Liver (tissue), 9 donors: ENCODE data around the gene CCDC91. TPM values are rescaled to one million over a fixed set of nuclear protein-coding genes. Genes with fewer than 3 reads are reported as not detected.

Source experiments
- DNase-seq: peaks from one replicate; pipeline ENCODE4 v3.0.0-alpha.2; 2017; ENCODE audit warnings: low spot score
- H3K27ac ChIP-seq, 2 donors: one replicate each; pipeline ENCODE4 v1.7.0; 2013; ENCODE audit warnings: inconsistent platforms in 2 of 2, low read length in 2 of 2, control low read depth in 1 of 2, low read depth in 1 of 2, mild to moderate bottlenecking in 1 of 2
- H3K27me3 ChIP-seq, 4 donors: one replicate each; pipeline versions ENCODE4 v1.6.1 to v1.7.0; 2013; ENCODE audit warnings: low read length in 3 of 4, inconsistent platforms in 1 of 4, mild to moderate bottlenecking in 1 of 4, moderate library complexity in 1 of 4; ENCODE audit not compliant: control insufficient read depth in 4 of 4, insufficient read depth in 4 of 4
- H3K36me3 ChIP-seq, 4 donors: one replicate each; pipeline versions ENCODE4 v1.6.1 to v1.7.0; 2013; ENCODE audit warnings: low read length in 3 of 4, mild to moderate bottlenecking in 3 of 4, low read depth in 1 of 4, moderate library complexity in 1 of 4; ENCODE audit not compliant: control insufficient read depth in 4 of 4, insufficient read depth in 3 of 4
- H3K4me1 ChIP-seq, 4 donors: one replicate each; pipeline versions ENCODE4 v1.6.1 to v1.7.0; 2013; ENCODE audit warnings: low read length in 3 of 4, mild to moderate bottlenecking in 3 of 4, moderate library complexity in 1 of 4; ENCODE audit not compliant: control insufficient read depth in 4 of 4, insufficient read depth in 4 of 4
- H3K4me3 ChIP-seq, 3 donors: one replicate each; pipeline versions ENCODE4 v1.6.1 to v1.7.0; 2013; ENCODE audit warnings: low read length in 3 of 3, control low read depth in 1 of 3, low read depth in 1 of 3, mild to moderate bottlenecking in 1 of 3
- H3K9ac ChIP-seq, 2 donors: one replicate each; pipeline ENCODE4 v1.7.0; 2013; ENCODE audit warnings: low read length in 2 of 2, mild to moderate bottlenecking in 2 of 2, moderate library complexity in 2 of 2, control low read depth in 1 of 2, low read depth in 1 of 2
- H3K9me3 ChIP-seq, 4 donors: one replicate each; pipeline versions ENCODE4 v1.6.1 to v1.7.0; 2013; ENCODE audit warnings: low read length in 3 of 4; ENCODE audit not compliant: control insufficient read depth in 4 of 4
- EGR1 ChIP-seq, 2 donors: IDR thresholded peaks; 2 replicates each; pipeline ENCODE4 v1.6.1; 2016 to 2018; ENCODE audit warnings: antibody characterized with exemption in 2 of 2, low read depth in 2 of 2
- FOXA1 ChIP-seq: IDR thresholded peaks from 2 replicates; pipeline ENCODE4 v1.6.1; 2016; ENCODE audit warnings: antibody characterized with exemption
- FOXA2 ChIP-seq: IDR thresholded peaks from 2 replicates; pipeline ENCODE4 v1.6.1; 2016; ENCODE audit warnings: antibody characterized with exemption
- GABPA ChIP-seq, 2 donors: IDR thresholded peaks in 1 of 2; conservative IDR thresholded peaks in 1 of 2; 2 replicates each; pipeline ENCODE4 v1.6.1; 2016; ENCODE audit warnings: antibody characterized with exemption in 2 of 2, mild to moderate bottlenecking in 1 of 2, moderate library complexity in 1 of 2
- HNF4G ChIP-seq: IDR thresholded peaks from 2 replicates; pipeline ENCODE4 v1.6.1; 2016; ENCODE audit warnings: antibody characterized with exemption
- JUND ChIP-seq, 2 donors: IDR thresholded peaks; 2 replicates each; pipeline ENCODE4 v1.6.1; 2016; ENCODE audit warnings: antibody characterized with exemption in 2 of 2
- NR2F2 ChIP-seq: IDR thresholded peaks from 2 replicates; pipeline ENCODE4 v1.6.1; 2016; ENCODE audit warnings: antibody characterized with exemption
- RAD21 ChIP-seq, 2 donors: IDR thresholded peaks; 2 replicates each; pipeline ENCODE4 v1.6.1; 2016; ENCODE audit warnings: antibody characterized with exemption in 2 of 2, mild to moderate bottlenecking in 2 of 2
- RXRA ChIP-seq, 2 donors: IDR thresholded peaks; 2 replicates each; pipeline ENCODE4 v1.6.1; 2017 to 2018; ENCODE audit warnings: antibody characterized with exemption in 2 of 2, mild to moderate bottlenecking in 1 of 2
- SP1 ChIP-seq: IDR thresholded peaks from 2 replicates; pipeline ENCODE4 v1.6.1; 2018; ENCODE audit warnings: antibody characterized with exemption, mild to moderate bottlenecking
- TAF1 ChIP-seq: conservative IDR thresholded peaks from 2 replicates; pipeline ENCODE4 v1.6.1; 2016; ENCODE audit warnings: antibody characterized with exemption, mild to moderate bottlenecking
- YY1 ChIP-seq: IDR thresholded peaks from 2 replicates; pipeline ENCODE4 v1.6.1; 2016; ENCODE audit warnings: antibody characterized with exemption, mild to moderate bottlenecking
- WGBS: extraction: QIAGEN DNeasy Blood & Tissue Kit; methylation state at CpG from one replicate; pipeline ENCODE4 v1.1.7; 2013; 5-methylcytosine and 5-hydroxymethylcytosine counted together
- polyA plus RNA-seq, 2 donors: library from polyadenylated mRNA; stranded (reverse) in 1 of 2; unstranded in 1 of 2; fragments of 200-250 nt in 1 of 2; fragments of >200 nt in 1 of 2; fragmentation: Nextera tagmentation in 1 of 2; extraction: Ambion mirVana in 1 of 2; gene quantifications; one replicate each; pipeline versions ENCODE4 v1.2.1 to v1.2.3, GENCODE V29; 2013 to 2015
- total RNA-seq, 2 donors: library from RNA; depleted of rRNA; stranded (reverse); fragments of >200 nt; gene quantifications; one replicate each; pipeline ENCODE4 v1.2.3, GENCODE V29; 2014
- TF ChIP-seq, protein P1 (sequence below): IDR thresholded peaks from 2 replicates; pipeline ENCODE4 v1.6.1; 2016; ENCODE audit warnings: antibody characterized with exemption
- TF ChIP-seq, protein P2 (sequence below): IDR thresholded peaks from 2 replicates; pipeline ENCODE4 v1.6.1; 2016; ENCODE audit warnings: antibody characterized with exemption
- TF ChIP-seq, protein P3 (sequence below): IDR thresholded peaks from 2 replicates; pipeline ENCODE4 v1.6.1; 2016; ENCODE audit warnings: antibody characterized with exemption, mild to moderate bottlenecking
- TF ChIP-seq, protein P4 (sequence below): IDR thresholded peaks from 2 replicates; pipeline ENCODE4 v1.6.1; 2016; ENCODE audit warnings: antibody characterized with exemption
- TF ChIP-seq, protein P5 (sequence below): fragments of 150-350 bp; IDR thresholded peaks from 2 replicates; pipeline ENCODE4 v1.5.1; 2017; ENCODE audit warnings: improper control_type of control experiment, low read depth, low read length; ENCODE audit not compliant: missing input control
- donor health status: healthy.
- donor health status: healthy.
- donor health status: healthy.
- donor health status: healthy.
- donor health status: healthy.

CCDC91 gene
- total and polyA plus RNA-seq, 4 donors, result 8.4 to 29.0 (median 15.1) TPM

DNA sequence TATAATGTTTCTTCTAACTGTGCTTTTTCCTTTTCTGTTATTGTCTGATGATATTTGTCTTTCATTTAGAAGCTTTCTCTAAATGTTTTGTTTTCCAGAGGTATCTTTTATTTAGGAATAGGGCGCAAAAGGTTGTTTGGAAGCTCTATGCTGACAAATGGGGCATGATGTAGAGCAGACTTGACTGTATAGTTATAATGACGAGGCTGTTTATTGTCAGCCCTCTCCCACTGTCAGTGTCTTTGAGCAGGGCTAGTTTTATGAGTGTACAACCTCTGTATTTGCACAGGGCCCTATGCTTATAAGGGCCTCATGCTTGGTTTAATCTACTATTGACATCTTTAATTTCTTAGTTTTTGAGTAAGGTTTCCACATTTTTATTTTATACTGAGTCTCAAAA is 158.9 kb downstream of the CCDC91 start:
- Histone ChIP-seq H3K9me3 (peaks cover 0 to 3% (median 0%) of the 10 kb centered on the region in 4 donors), H3K4me1 (no peaks in the 10 kb centered on the region), H3K27ac (no peak overlapping the region), H3K9ac (no peak overlapping the region), H3K27me3 (no peaks in the 10 kb centered on the region), H3K4me3 (no peak overlapping the region), H3K36me3 (peaks cover 0 to 4% (median 2%) of the 10 kb centered on the region in 4 donors)
- TF ChIP-seq SP1 (no peak), FOXA1 (no peak), GABPA (IDR thresholded peaks at IDR 0.05 in 1 of 2, conservative IDR thresholded peaks at IDR 0.05 in 1 of 2) (no peak), JUND (IDR thresholded peaks at IDR 0.05) (no peak), RAD21 (IDR thresholded peaks at IDR 0.05) (no peak), HNF4G (no peak), YY1 (no peak), NR2F2 (no peak), TAF1 (no peak)
- TF ChIP-seq, protein P1, sequence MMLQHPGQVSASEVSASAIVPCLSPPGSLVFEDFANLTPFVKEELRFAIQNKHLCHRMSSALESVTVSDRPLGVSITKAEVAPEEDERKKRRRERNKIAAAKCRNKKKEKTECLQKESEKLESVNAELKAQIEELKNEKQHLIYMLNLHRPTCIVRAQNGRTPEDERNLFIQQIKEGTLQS, result no peak
- TF ChIP-seq, protein P2, sequence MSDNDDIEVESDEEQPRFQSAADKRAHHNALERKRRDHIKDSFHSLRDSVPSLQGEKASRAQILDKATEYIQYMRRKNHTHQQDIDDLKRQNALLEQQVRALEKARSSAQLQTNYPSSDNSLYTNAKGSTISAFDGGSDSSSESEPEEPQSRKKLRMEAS, result no peak
- TF ChIP-seq, protein P3, sequence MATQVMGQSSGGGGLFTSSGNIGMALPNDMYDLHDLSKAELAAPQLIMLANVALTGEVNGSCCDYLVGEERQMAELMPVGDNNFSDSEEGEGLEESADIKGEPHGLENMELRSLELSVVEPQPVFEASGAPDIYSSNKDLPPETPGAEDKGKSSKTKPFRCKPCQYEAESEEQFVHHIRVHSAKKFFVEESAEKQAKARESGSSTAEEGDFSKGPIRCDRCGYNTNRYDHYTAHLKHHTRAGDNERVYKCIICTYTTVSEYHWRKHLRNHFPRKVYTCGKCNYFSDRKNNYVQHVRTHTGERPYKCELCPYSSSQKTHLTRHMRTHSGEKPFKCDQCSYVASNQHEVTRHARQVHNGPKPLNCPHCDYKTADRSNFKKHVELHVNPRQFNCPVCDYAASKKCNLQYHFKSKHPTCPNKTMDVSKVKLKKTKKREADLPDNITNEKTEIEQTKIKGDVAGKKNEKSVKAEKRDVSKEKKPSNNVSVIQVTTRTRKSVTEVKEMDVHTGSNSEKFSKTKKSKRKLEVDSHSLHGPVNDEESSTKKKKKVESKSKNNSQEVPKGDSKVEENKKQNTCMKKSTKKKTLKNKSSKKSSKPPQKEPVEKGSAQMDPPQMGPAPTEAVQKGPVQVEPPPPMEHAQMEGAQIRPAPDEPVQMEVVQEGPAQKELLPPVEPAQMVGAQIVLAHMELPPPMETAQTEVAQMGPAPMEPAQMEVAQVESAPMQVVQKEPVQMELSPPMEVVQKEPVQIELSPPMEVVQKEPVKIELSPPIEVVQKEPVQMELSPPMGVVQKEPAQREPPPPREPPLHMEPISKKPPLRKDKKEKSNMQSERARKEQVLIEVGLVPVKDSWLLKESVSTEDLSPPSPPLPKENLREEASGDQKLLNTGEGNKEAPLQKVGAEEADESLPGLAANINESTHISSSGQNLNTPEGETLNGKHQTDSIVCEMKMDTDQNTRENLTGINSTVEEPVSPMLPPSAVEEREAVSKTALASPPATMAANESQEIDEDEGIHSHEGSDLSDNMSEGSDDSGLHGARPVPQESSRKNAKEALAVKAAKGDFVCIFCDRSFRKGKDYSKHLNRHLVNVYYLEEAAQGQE, result no peak
- TF ChIP-seq, protein P4, sequence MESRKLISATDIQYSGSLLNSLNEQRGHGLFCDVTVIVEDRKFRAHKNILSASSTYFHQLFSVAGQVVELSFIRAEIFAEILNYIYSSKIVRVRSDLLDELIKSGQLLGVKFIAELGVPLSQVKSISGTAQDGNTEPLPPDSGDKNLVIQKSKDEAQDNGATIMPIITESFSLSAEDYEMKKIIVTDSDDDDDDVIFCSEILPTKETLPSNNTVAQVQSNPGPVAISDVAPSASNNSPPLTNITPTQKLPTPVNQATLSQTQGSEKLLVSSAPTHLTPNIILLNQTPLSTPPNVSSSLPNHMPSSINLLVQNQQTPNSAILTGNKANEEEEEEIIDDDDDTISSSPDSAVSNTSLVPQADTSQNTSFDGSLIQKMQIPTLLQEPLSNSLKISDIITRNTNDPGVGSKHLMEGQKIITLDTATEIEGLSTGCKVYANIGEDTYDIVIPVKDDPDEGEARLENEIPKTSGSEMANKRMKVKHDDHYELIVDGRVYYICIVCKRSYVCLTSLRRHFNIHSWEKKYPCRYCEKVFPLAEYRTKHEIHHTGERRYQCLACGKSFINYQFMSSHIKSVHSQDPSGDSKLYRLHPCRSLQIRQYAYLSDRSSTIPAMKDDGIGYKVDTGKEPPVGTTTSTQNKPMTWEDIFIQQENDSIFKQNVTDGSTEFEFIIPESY, result no peak
- 95% methylated on average over 2 of the region's 2 CpGs for WGBS
- no peak for DNase-seq

DNA sequence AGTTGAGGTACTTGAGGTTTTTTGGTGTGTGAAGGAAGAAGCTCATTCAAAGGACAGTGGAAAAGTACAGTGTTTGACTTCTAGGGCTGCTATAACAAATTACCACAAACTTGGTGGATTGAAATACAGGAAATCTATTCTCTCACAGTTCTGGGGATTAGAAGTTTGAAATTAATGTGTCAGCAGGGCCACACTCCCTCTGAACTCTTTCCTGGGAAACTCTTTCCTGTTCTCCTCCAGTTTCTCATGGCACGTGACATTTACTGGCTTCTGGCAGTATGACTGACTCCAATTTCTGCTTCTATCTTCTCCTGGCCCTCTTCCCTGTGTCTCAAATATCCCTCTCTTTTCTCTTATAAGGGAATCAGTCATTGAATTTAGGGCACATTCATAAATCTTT is 160.2 kb downstream of the CCDC91 start:
- Histone ChIP-seq H3K4me3 (no peak overlapping the region), H3K27ac (no peak overlapping the region), H3K9me3 (peaks cover 0 to 3% (median 0%) of the 10 kb centered on the region in 4 donors), H3K27me3 (no peaks in the 10 kb centered on the region), H3K4me1 (no peaks in the 10 kb centered on the region), H3K9ac (no peak overlapping the region), H3K36me3 (peaks cover 0 to 4% (median 2%) of the 10 kb centered on the region in 4 donors)
- no peak for DNase-seq
- 80% methylated on average over 1 of the region's 1 CpG for WGBS
- TF ChIP-seq TAF1 (no peak), YY1 (no peak), RAD21 (IDR thresholded peaks at IDR 0.05) (no peak), HNF4G (no peak), SP1 (no peak), EGR1 (IDR thresholded peaks at IDR 0.05; ENCODE audit: low read depth in 2 of 2) (no peak), RXRA (IDR thresholded peaks at IDR 0.05) (no peak), FOXA2 (no peak), JUND (IDR thresholded peaks at IDR 0.05) (no peak)
- TF ChIP-seq, protein P3, result no peak
- TF ChIP-seq, protein P1, result no peak
- TF ChIP-seq, protein P5, sequence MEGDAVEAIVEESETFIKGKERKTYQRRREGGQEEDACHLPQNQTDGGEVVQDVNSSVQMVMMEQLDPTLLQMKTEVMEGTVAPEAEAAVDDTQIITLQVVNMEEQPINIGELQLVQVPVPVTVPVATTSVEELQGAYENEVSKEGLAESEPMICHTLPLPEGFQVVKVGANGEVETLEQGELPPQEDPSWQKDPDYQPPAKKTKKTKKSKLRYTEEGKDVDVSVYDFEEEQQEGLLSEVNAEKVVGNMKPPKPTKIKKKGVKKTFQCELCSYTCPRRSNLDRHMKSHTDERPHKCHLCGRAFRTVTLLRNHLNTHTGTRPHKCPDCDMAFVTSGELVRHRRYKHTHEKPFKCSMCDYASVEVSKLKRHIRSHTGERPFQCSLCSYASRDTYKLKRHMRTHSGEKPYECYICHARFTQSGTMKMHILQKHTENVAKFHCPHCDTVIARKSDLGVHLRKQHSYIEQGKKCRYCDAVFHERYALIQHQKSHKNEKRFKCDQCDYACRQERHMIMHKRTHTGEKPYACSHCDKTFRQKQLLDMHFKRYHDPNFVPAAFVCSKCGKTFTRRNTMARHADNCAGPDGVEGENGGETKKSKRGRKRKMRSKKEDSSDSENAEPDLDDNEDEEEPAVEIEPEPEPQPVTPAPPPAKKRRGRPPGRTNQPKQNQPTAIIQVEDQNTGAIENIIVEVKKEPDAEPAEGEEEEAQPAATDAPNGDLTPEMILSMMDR, result no peak
- TF ChIP-seq, protein P4, result no peak
- TF ChIP-seq, protein P2, result no peak
